ENCODE data around the gene HOXB9.

The HOXB9 gene

DNA sequence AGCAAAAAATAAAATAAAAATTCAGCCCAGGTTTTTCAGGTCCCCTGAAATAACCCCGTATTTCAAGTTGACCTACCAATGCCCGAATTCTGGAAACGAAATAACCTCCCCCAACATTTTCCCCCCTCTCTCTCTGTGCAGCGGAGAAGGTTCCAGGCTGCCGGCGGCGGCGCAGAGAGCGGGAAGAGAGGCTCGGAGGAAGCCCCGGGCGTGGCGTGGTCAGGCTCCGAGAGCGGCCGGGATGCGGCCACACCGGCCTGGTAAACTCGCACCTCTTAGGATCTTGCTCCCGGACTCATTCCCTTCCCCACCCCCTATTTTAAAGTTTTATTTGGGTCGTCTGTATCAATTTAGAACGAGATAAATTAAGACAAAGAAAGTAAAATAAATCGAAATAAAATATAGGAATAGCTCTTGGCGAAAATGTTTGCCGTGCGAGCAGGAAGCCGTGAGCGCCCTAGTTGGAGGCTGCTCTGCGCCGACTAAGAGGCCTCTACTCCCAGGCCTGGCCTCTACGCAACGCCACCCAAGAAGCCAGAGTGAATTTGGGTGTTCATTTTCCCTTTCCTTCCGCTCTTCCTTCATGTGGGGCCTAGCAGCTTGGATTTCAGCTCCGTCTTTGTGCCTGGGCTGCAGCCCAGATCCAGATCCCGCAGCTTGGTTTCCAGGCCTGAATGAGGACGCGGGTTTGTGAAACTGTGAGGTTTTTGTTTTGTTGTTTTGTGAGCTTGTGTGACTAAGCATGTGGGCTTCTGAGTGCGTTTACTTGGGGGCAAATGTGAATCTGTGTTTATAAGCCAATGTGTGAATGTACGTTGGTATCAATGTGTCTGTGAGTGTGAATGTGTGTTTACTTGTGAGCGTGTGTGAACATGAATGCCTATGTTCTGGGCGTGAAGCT lies 19.9 kb downstream of the HOXB9 start:
- H3K9ac ChIP-seq: no peak overlapping the region
- no peak overlapping the region for H2AFZ ChIP-seq (ENCODE audit: low read depth)
- H4K20me1 ChIP-seq (ENCODE audit: insufficient read depth): no peaks in the 10 kb centered on the region
- no peak overlapping the region for H3K4me2 ChIP-seq
- TF ChIP-seq, protein P1, sequence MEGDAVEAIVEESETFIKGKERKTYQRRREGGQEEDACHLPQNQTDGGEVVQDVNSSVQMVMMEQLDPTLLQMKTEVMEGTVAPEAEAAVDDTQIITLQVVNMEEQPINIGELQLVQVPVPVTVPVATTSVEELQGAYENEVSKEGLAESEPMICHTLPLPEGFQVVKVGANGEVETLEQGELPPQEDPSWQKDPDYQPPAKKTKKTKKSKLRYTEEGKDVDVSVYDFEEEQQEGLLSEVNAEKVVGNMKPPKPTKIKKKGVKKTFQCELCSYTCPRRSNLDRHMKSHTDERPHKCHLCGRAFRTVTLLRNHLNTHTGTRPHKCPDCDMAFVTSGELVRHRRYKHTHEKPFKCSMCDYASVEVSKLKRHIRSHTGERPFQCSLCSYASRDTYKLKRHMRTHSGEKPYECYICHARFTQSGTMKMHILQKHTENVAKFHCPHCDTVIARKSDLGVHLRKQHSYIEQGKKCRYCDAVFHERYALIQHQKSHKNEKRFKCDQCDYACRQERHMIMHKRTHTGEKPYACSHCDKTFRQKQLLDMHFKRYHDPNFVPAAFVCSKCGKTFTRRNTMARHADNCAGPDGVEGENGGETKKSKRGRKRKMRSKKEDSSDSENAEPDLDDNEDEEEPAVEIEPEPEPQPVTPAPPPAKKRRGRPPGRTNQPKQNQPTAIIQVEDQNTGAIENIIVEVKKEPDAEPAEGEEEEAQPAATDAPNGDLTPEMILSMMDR (conservative IDR thresholded peaks at IDR 0.05; ENCODE audit: low read depth, low read length): no peak
- no peak overlapping the region for H3K27ac ChIP-seq
- no peak overlapping the region for H3K4me3 ChIP-seq (IDR thresholded peaks at IDR 0.05; ENCODE audit: insufficient read depth, low read depth, low read length)
- peaks cover 31% of the 10 kb centered on the region for H3K27me3 ChIP-seq (ENCODE audit: insufficient read depth, low read depth)
- H3K4me1 ChIP-seq (ENCODE audit: low read depth, poor library complexity, severe bottlenecking): peaks cover 23% of the 10 kb centered on the region
- no peaks in the 10 kb centered on the region for H3K36me3 ChIP-seq (ENCODE audit: insufficient read depth)
- no peaks in the 10 kb centered on the region for H3K79me2 ChIP-seq (ENCODE audit: insufficient read depth, low read depth)

DNA sequence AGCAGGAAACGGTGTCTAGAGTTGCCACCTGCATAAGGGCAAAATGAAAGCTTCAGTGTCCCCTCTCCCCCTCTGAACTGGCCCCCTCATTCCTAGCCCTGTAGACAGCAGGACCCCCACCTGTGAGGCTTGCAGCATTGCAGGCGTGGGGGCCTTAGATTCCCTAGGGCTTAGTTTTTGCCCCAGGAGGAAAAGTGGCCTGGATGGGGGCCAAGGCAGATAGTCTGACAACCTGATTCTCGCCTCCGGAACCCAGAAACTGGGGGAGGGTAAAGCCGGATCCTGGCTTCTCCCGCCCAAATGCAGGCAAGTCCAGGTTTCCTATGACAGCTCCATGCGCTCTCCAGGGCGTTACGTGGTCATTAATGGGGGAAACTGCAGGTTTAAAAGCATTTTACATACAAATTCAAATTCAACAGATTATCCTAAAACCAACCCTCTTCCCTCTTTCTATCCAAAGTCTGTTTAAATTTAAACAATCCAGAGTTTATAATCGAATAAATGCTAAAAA lies 20.7 kb downstream of the HOXB9 start:
- Histone ChIP-seq H3K4me2 (no peak overlapping the region), H3K4me3 (IDR thresholded peaks at IDR 0.05; ENCODE audit: insufficient read depth, low read depth, low read length) (no peak overlapping the region), H3K27ac (no peak overlapping the region), H2AFZ (ENCODE audit: low read depth) (no peak overlapping the region), H3K9ac (no peak overlapping the region), H4K20me1 (ENCODE audit: insufficient read depth) (no peaks in the 10 kb centered on the region), H3K27me3 (ENCODE audit: insufficient read depth, low read depth) (peaks cover 36% of the 10 kb centered on the region), H3K79me2 (ENCODE audit: insufficient read depth, low read depth) (no peaks in the 10 kb centered on the region), H3K36me3 (ENCODE audit: insufficient read depth) (no peaks in the 10 kb centered on the region), H3K4me1 (ENCODE audit: low read depth, poor library complexity, severe bottlenecking) (peaks cover 23% of the 10 kb centered on the region)
- TF ChIP-seq, protein P1 (conservative IDR thresholded peaks at IDR 0.05; ENCODE audit: low read depth, low read length): no peak

DNA sequence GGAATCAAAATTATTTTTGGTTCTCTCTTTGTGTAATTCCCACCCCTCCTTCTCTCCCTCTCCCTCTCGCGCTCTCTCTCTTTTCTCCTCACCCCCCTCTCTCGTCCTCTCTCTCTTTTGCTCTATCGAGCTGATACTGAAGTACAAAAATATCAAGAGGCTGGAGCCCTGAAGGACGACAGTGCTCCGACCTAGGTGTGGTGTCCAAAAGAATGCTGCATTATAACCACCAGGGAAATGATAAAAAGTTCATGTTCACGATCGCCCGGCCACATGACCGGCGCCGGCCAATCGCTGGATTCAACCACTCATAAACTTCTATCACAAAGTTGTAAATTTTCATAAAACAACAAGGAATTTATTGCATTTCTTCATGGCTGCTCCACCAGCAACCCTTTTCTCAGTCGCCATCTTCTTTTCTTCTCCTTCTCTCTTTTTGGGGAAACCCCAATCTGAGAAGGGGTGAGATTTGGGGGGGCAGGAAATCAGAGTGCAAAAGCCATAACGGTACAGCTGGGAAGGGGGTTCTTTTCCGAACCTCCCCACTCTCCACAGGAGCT lies 21.3 kb downstream of the HOXB9 start, which contains the start of gene HOXB6:
Gene HOXB6 (minus strand): TSS at position 217 of the 560 bp plus-strand sequence. CDS start 6,836 bp downstream, outside the sequence.
- no peak within 1 kb of the TSS for H3K27ac ChIP-seq
- H3K4me3 ChIP-seq (IDR thresholded peaks at IDR 0.05; ENCODE audit: insufficient read depth, low read depth, low read length): no peak within 1 kb of the TSS
- H3K79me2 ChIP-seq (ENCODE audit: insufficient read depth, low read depth): no peaks in the 10 kb centered on the region
- TF ChIP-seq, protein P1 (conservative IDR thresholded peaks at IDR 0.05; ENCODE audit: low read depth, low read length): no peak
- no peaks in the 10 kb centered on the region for H4K20me1 ChIP-seq (ENCODE audit: insufficient read depth)
- no peak within 1 kb of the TSS for H3K9ac ChIP-seq
- H3K4me2 ChIP-seq: peak within 1 kb of the TSS; percentile 33
- no peak within 1 kb of the TSS for H2AFZ ChIP-seq (ENCODE audit: low read depth)
- H3K27me3 ChIP-seq (ENCODE audit: insufficient read depth, low read depth): peaks cover 43% of the 10 kb centered on the region
- no peaks in the 10 kb centered on the region for H3K36me3 ChIP-seq (ENCODE audit: insufficient read depth)
- peaks cover 21% of the 10 kb centered on the region for H3K4me1 ChIP-seq (ENCODE audit: low read depth, poor library complexity, severe bottlenecking)

DNA sequence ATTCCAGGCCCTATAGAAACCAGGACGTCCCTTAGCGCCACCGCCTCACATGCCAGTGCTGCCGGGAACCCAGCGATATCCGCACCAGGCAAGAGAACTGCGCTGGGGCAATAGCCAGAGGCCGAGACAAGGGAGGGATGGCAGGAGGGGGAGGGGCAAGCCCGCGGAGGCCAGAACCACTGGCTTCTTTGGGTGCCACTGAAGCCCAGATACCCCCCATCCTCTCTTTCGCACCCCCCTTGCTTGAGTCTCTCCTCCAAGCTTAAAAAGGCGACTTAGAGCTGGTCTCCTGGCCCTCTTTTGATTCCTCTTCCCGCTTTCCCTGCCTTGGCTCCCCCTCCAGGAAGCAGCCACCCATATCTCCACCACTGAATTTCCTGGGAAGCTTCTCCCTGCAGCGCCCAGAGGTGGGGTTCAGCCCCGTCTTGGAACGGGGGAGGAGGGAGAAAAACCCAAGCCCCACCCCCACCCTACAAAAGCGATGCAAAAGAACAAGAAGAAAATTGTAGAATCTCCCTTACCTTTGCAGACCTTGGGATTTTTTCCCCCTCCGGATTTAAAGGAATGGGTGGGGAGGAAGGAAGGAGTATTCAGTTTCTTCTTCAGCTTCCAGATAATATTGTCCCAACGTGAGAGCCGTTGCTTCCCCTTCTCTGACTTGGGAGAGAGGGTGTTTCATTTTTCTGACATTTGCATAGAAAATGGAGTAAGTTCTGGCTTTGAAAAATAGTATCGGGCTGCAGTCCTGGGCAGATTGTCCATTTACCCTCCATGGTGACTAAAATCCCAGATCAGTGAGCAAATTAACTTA lies 22.0 kb downstream of the HOXB9 start:
- Histone ChIP-seq H3K36me3 (ENCODE audit: insufficient read depth) (no peaks in the 10 kb centered on the region), H3K4me1 (ENCODE audit: low read depth, poor library complexity, severe bottlenecking) (peaks cover 14% of the 10 kb centered on the region), H3K4me3 (IDR thresholded peaks at IDR 0.05; ENCODE audit: insufficient read depth, low read depth, low read length) (no peak overlapping the region), H3K4me2 (peak overlapping the region; percentile 33), H3K79me2 (ENCODE audit: insufficient read depth, low read depth) (no peaks in the 10 kb centered on the region), H4K20me1 (ENCODE audit: insufficient read depth) (no peaks in the 10 kb centered on the region), H3K27ac (no peak overlapping the region), H3K9ac (no peak overlapping the region), H3K27me3 (ENCODE audit: insufficient read depth, low read depth) (peaks cover 50% of the 10 kb centered on the region), H2AFZ (ENCODE audit: low read depth) (no peak overlapping the region)
- TF ChIP-seq, protein P1 (conservative IDR thresholded peaks at IDR 0.05; ENCODE audit: low read depth, low read length): no peak
